NT2/D1 (cell line): ENCODE data around the gene TMSB15C.

Experiments used
- YY1 ChIP-seq: IDR thresholded peaks from 2 replicates; pipeline ENCODE4 v1.6.1; 2011; ENCODE audit not compliant: insufficient read length, insufficient read depth
- ZNF274 ChIP-seq: IDR thresholded peaks from 2 replicates; pipeline ENCODE4 v1.6.1; 2011; ENCODE audit warnings: mild to moderate bottlenecking, low read depth, low read length

DNA sequence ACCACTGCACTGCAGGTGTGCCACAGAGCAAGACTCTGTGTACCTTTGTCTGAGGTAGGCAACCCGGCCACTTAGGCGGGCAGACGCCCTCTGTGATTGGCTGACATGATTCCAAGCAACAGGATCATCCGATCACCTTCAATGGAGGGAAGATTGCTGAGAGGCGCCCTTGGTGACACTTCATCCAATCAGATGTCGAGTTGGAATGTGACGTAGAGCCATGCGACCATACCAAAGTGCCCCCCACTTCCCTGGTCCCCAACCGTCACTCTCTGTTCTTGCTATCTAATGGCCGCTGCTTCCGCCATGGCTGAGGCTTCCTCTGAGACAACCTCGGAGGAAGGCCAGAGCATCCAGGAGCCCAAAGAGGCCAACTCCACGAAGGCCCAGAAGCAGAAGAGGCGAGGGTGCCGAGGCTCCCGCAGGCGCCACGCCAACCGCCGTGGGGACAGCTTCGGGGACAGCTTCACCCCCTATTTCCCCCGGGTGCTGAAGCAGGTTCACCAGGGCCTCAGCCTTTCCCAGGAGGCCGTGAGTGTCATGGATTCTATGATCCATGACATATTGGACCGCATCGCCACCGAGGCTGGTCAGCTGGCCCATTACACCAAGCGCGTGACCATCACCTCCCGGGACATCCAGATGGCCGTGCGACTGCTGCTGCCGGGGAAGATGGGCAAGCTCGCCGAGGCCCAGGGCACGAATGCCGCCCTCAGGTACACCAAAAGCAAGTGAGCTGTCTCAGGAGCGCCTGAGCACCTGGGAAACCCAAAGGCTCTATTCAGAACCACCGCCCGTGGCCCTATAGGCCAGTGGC, 36.1 kb downstream of the TMSB15C start, which contains the start of gene H2BW2:
- TF ChIP-seq ZNF274 (no peak), YY1 (no peak)
